Measurements from ENCODE around the gene ATP8B3. TPM values are rescaled to one million over a fixed set of nuclear protein-coding genes. Genes with fewer than 3 reads are reported as not detected.

ATP8B3 gene
- total and polyA plus RNA-seq, 2 of the 13 experiments (the other 11 are each of a cell fraction or from before 2014, with no cell fraction given) = 2.6 to 5.9 TPM

DNA sequence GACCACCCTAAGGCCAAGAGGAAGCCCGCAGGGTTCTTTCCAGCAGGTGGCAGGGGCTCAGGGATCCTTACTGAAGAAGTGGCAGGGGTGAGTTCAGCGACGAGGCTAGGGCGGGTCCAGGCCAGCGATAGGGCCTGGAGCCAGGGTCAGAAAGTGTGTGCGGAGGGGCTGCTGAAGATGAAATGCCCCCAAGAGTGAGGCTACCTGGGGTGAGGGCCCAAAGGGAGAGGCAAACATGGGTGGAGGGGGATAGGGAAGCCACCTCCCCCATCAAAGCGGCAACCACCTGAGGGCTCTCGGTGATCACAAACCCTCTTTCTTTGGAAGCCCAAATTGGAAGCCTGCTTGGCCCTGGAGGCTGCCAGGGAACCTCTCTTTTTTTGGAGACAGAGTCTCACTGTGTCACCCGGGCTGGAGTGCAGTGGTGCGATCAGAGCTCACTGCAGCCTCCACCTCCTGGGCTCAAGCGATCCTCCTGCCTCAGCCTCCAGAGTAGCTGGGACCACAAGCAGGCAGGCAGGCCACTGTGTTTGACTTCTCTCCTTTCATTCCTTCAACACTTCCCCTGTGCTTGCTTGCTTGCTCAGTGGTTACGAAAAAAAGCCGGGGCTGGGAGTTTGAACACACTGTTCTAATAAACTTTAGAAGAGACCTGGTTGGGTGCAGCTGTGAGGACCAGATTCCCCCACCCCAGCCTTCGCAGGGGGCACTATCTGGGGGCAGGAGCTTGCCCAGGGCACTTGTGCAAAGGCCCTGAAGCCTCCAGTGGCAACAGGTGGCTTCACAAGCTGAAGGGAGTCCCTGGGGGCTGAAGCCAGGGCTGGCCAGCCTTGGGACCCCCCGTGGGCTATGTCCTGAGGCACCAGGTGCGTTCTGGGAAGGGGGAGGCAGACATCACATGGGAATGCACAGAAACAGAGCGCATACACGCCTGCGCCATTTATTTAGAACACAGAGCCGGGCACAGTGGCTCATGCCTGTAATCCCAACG is 1.4 kb upstream of the ATP8B3 start (continued):
- TF ChIP-seq ZNF224 (CRISPR knock-in tag; IDR thresholded peaks at IDR 0.05) (0 out of 2 replicates have a peak, but pooled peaks have one; percentile 14), HNF4G (IDR thresholded peaks at IDR 0.05; ENCODE audit: borderline replicate concordance, low read depth, low read length) (no peak), HNF4G (CRISPR knock-in tag; IDR thresholded peaks at IDR 0.05; ENCODE audit: borderline replicate concordance, low read depth) (no peak), HOXA9 (CRISPR knock-in tag; IDR thresholded peaks at IDR 0.05; ENCODE audit: borderline replicate concordance) (no peak), ZNF282 (IDR thresholded peaks at IDR 0.05; ENCODE audit: partially characterized antibody) (no peak), KDM5A (IDR thresholded peaks at IDR 0.05; ENCODE audit: borderline replicate concordance, low read length) (0 out of 2 replicates have a peak, but pooled peaks have one; percentile 19)

DNA sequence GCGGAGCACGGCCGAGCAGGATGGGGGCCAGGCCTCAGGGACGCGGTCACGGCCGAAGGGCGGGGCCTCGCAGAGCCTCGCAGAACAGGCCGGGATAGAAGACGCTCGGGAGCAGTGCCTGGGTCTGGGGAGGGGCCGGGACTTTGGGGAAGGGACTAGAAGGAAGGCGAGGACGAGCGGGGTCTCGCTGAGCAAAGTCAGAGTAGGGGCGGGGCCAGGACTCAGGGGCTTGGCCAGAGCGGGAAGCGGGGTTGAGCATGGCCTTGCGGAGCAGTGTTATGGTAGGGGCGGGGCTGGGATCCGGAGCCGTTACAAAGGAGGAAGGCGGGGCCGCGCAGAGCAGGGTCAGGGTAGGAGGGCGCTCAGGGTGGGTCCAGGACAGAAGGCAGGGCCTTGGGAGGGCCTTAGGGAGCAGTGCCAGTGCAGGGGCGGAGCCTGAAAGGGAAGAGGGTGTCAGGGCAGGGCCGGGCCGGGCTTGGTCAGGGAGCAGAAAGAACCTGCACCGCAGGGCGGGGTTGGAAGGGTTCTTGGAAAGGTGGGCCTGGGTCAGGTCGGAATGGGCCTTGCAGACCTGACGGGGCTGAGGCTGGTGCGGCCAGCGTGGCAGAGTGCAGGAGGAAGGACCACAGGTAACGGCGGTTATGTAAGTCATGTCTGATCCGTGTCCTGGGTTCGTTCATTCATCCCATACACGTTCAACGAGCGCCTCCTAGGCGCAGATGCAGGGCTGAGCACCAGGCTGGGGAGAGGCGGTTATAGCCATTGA is 533 bp upstream of the ATP8B3 start:
- in situ Hi-C loops (cut with HindIII; ENCODE audit: extremely low pct_ligation_motif_present, low pct_unique_long_range_greater_than_20kb) (no loop called here), intact Hi-C loops (cut with micrococcal nuclease; ENCODE audit: unreplicated experiment) (loop anchor here (2.0 kb wide), 1 partner anchor 22 kb away; no protein-coding TSS in a partner anchor)
- POLR2A ChIA-PET = interaction anchor here (0.6 kb wide), 1 partner anchor 836 kb away, joined by 3 read pairs; no protein-coding TSS in a partner anchor
- Histone ChIP-seq H3K27me3 (ENCODE audit: control insufficient read depth in 1 of 2, insufficient read depth in 2 of 2, low read length in 2 of 2) (no peaks in the 10 kb centered on the region; a peak in 1 of 5 replicates), H3K36me3 (replicated peaks in 1 of 2; ENCODE audit: control insufficient read depth in 1 of 2, insufficient read depth in 2 of 2, low read length in 2 of 2) (peaks cover 5 to 14% of the 10 kb centered on the region in 2 experiments; a peak in 3 of 5 replicates), H3K9ac (ENCODE audit: insufficient read depth, low read depth, low read length) (peak overlapping the region; percentile 66), H3K4me3 (replicated peaks in 1 of 3; ENCODE audit: insufficient read depth in 1 of 3, low read depth in 2 of 3, low read length in 3 of 3) (peak overlapping the region; percentile 45 to 84 (median 69)), H3K4me1 (ENCODE audit: insufficient read depth, low read length) (peaks cover 18% of the 10 kb centered on the region), H3K27ac (ENCODE audit: extremely low read length, insufficient read depth, low read length) (peak overlapping the region; percentile 72), H4K20me1 (ENCODE audit: insufficient read depth, low read length) (no peaks in the 10 kb centered on the region), H3K79me2 (ENCODE audit: insufficient read depth, low read length) (no peaks in the 10 kb centered on the region), H3K9me3 (ENCODE audit: low read length) (no peaks in the 10 kb centered on the region), H2AFZ (ENCODE audit: low read length) (no peak overlapping the region), H3K4me2 (ENCODE audit: low read depth, low read length) (peak overlapping the region; percentile 87)
- no TSS peak for BruUV-seq (replicated peaks)
- ATAC-seq (peak; percentile 88), FAIRE-seq (peak; percentile 75), DNase-seq (ENCODE audit: low spot score) (peak; percentile 93)
- 0% methylated on average over 30 of the region's 47 CpGs for WGBS (ENCODE audit: low lambda C conversion rate)
- CTCF ChIA-PET (ENCODE audit: low intra/inter-chr PET ratio, low total read pairs) = interaction anchor here (1.0 to 1.1 kb wide), 2 partner anchors 46 to 194 kb away, joined by 3 read pairs; no protein-coding TSS in a partner anchor
- TF ChIP-seq ZBTB7A (CRISPR knock-in tag; IDR thresholded peaks at IDR 0.05) (peak; percentile 43; the same call in 1 of the 2 replicates), YEATS2 (CRISPR knock-in tag; IDR thresholded peaks at IDR 0.05; ENCODE audit: borderline replicate concordance) (peak; percentile 50; the same call in 1 of the 2 replicates), KDM2A (CRISPR knock-in tag; IDR thresholded peaks at IDR 0.05; ENCODE audit: borderline replicate concordance, low read depth) (peak; percentile 84; the same call in 1 of the 2 replicates), DPF2 (CRISPR knock-in tag; IDR thresholded peaks at IDR 0.05; ENCODE audit: borderline replicate concordance, low read depth) (no peak), SIX1 (CRISPR knock-in tag; IDR thresholded peaks at IDR 0.05; ENCODE audit: borderline replicate concordance) (peak; percentile 27; the same call in 1 of the 2 replicates), ZNF20 (CRISPR knock-in tag; IDR thresholded peaks at IDR 0.05) (no peak), ZNF343 (CRISPR knock-in tag; IDR thresholded peaks at IDR 0.05) (0 out of 2 replicates have a peak, but pooled peaks have one; percentile 60), TEAD3 (CRISPR knock-in tag; optimal IDR thresholded peaks at IDR 0.05; ENCODE audit: borderline replicate concordance) (peak; percentile 44)
- TF ChIP-seq, protein P1, sequence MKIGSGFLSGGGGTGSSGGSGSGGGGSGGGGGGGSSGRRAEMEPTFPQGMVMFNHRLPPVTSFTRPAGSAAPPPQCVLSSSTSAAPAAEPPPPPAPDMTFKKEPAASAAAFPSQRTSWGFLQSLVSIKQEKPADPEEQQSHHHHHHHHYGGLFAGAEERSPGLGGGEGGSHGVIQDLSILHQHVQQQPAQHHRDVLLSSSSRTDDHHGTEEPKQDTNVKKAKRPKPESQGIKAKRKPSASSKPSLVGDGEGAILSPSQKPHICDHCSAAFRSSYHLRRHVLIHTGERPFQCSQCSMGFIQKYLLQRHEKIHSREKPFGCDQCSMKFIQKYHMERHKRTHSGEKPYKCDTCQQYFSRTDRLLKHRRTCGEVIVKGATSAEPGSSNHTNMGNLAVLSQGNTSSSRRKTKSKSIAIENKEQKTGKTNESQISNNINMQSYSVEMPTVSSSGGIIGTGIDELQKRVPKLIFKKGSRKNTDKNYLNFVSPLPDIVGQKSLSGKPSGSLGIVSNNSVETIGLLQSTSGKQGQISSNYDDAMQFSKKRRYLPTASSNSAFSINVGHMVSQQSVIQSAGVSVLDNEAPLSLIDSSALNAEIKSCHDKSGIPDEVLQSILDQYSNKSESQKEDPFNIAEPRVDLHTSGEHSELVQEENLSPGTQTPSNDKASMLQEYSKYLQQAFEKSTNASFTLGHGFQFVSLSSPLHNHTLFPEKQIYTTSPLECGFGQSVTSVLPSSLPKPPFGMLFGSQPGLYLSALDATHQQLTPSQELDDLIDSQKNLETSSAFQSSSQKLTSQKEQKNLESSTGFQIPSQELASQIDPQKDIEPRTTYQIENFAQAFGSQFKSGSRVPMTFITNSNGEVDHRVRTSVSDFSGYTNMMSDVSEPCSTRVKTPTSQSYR (CRISPR knock-in tag; IDR thresholded peaks at IDR 0.05; ENCODE audit: borderline replicate concordance) = no peak
- TF ChIP-seq, protein P2, sequence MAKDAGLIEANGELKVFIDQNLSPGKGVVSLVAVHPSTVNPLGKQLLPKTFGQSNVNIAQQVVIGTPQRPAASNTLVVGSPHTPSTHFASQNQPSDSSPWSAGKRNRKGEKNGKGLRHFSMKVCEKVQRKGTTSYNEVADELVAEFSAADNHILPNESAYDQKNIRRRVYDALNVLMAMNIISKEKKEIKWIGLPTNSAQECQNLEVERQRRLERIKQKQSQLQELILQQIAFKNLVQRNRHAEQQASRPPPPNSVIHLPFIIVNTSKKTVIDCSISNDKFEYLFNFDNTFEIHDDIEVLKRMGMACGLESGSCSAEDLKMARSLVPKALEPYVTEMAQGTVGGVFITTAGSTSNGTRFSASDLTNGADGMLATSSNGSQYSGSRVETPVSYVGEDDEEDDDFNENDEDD (CRISPR knock-in tag; IDR thresholded peaks at IDR 0.05; ENCODE audit: borderline replicate concordance) = no peak
